ENCODE results near the gene MUTYH.

Gene MUTYH

DNA sequence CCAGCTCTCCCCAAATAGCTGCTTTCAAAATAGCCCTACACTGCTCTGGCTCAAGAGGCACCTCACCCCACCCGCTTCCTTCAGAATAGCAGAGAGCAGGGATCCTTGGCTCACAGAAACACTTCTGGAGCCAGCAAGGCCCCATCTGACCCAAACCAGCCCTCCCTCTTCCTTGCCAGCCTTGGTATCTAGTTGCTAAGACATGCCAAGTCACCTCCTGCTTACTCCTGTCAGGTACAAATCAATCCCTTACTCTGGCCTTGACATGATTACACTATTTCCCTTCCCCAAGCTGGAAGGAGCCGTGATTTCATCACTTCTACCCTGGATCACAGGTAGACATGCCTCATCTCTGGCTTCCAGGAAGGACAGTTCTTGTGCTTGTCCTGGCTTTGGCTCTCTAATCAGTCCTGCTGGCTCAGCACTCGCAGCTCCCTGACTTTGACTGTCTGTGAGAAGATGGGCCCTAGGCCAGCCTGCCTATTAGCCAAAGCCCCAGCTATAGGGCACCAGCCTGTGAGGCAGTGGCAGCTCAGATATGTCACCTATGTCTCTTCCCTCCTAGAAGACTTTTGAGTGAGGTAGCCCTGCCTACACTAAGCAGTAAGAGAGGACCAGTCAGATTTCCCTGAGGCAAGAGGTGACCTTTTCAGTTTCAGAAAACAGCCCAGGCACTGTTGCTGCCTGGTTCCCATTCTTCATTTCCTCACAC is 8.9 kb upstream of the MUTYH start:
- no peak for DNase-seq (ENCODE audit: low read depth)

DNA sequence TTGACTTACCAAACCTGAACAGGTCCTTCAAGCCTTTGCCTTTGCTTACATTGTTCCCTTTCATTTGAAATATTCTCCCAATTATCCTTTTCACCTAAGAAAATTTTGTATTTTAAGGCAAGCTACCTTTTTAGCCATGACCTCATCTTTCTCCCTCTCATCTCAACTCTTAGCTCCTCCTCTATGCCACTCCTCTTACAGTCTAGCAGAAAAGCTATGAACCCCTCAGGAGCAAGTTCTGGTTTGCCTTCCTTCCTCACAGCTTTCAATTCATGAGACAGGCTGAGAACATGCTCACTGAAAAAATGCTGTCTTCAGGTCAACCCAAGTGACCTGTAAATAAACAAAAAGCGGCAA is 8.3 kb upstream of the MUTYH start:
- DNase-seq (ENCODE audit: low read depth): no peak

GRCh38 chr1:45348020-45348419 is 7.8 kb upstream of the MUTYH start:
- DNase-seq (ENCODE audit: low read depth): no peak

DNA sequence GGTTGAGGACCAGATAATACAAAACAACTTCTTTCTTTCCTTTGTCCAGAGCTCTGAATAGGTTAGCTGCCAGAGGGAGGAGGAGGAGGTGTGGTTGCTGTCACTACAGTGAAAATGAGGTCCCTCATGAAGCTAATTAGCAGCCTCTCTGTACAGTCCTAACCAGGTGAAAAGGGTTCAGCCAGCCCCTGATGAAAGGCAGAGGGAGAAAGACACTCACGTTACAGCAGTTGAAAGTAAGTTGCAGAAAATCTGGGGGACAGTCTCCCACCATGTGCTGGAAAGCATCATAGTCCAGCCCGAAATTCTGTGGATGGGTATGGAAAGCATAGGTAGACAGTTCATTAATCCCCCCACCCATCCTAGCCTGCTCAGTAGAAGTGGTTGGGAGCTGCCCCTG is 6.2 kb upstream of the MUTYH start:
- no peak for DNase-seq (ENCODE audit: low read depth)

DNA sequence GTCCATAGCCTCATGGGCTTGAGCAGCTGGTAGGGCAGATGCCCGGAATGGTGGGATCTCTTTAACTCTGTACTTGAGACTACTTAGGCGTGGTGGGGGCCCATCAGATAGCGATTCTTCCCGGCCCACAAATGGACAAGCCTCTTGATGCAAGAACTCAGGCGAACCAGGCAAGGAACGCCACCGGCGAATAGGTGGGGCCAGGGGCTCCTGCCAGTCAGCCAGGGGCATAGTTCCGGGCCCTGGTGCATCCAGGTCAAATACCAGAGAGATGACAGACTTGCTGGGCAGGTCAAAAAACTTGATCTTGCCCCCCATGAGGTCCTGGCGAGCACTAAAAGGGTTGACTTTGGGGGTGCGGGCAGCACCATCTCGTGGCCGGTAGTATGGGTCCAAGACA is 4.8 kb upstream of the MUTYH start:
- no peak for DNase-seq (ENCODE audit: low read depth)

DNA sequence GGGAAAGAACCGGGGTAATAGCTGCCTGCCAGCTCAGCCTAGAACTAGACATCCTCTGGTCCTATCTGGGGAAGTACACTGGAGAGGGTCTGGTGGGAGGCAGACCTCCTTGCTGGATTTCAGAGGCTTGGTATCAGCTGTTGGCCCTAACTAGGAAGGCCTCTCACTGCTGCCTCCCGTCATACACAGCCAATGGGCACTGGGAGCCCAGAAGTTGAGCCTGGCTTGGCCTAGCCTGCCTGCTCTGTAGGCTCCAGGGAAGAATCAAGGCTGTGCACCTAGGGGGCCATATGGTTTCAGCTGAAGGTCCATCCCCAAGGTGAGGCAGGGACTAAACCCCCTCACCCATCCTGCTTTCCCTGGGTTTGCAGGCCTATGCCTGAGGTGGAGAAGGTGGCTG is 4.3 kb upstream of the MUTYH start:
- no peak for DNase-seq (ENCODE audit: low read depth)

GRCh38 chr1:45340816-45341466 is 701 bp upstream of the MUTYH start:
- no peak for DNase-seq (ENCODE audit: low read depth)

DNA sequence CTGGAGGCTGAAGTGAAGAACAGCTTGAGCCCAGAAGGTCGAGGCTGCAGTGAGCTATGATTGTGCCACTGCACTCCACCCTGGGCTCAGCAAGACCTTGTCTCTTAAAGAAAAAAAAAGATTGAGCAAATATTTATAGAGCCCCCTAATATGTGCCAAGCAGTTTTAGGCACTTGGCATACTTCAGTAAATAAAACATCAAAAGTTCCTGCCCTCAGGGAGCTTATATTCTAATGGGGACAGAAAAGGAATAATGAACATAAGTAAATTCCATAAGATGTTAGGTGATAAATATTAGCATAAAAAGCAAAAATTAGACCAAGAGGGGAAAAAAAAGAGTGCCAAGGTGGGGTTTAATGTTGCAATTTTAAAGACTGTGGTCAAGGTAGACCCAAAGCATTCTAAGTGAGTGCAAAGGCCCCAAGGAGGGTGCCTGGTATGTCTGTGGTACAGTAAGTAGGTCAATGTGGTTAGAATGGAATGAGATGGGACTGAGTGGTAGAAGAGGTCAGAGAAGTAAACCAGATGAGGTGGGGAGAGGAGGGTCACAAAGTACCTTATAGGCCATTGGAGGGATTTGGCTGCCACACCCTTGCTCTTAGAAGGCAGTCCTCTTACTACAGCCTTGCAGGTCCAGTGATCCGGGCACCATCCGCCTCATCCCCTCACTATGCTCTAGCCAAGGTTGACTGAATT is 2.5 kb downstream of the MUTYH start:
- DNase-seq (ENCODE audit: low read depth): no peak

- no peak for DNase-seq (ENCODE audit: low read depth)
Measured at GRCh38 chr1:45335855-45336324, 4.3 kb downstream of the MUTYH start.

DNA sequence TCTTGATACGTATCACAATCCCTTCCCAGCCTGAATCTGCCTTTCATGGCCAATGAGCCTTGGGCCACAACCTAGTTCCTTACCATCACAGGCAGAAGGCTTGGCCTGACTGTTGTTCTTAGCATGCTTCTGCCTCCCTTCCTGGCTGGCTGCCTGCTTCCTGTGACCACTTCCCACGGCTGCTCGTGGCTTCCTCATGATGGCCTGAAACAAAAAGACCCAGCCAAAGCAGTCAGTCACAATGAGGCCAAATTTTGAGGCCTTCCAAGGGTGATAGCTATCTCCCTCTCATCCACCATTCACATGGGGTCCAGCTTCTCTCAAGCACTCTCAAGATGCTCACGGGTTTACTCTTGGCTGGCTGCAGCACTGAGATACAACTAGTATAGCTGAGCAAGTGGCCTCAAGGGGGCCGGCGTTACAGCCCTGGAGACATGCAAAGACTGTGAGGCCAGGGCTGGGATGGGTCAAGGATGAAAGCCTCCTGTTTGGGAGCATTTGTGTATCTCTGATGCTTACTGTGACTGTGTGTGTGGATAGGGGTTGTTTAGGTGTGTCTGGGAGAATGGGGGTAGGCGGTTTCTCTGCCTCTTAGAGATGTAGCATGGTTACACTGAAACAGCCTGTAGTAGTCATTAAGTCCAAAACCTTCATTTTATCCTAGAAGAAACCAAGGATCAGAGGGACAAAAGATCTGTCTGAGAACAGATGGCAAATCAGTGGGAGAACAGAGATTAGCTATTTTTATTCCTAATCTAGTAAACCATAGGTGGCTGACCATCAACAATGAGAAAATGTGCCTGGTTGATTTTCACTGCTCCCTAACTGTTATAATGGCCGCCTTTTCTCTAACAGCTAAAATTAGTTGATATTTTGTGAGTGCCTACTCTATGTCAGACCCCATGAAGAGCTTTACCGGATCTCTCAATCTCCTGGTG is 5.7 kb downstream of the MUTYH start:
- DNase-seq (ENCODE audit: low read depth): no peak

DNA sequence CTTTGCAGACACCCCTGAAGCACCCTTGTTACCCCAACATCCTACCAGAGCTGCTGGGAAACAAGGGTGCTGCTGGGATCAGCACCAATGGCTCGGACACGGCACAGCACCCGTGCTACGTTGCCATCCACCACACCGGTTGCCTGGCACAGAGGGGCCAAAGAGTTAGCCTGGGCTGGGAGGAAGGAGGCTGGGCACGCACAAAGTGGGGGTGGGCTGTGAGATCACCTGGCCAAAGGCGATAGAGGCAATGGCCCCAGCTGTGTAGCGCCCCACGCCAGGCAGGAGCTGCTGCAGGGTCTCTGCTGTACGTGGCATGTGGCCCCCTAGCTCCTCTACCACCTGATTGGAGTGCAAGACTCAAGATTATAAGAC is 7.9 kb downstream of the MUTYH start:
- DNase-seq (ENCODE audit: low read depth): no peak

DNA sequence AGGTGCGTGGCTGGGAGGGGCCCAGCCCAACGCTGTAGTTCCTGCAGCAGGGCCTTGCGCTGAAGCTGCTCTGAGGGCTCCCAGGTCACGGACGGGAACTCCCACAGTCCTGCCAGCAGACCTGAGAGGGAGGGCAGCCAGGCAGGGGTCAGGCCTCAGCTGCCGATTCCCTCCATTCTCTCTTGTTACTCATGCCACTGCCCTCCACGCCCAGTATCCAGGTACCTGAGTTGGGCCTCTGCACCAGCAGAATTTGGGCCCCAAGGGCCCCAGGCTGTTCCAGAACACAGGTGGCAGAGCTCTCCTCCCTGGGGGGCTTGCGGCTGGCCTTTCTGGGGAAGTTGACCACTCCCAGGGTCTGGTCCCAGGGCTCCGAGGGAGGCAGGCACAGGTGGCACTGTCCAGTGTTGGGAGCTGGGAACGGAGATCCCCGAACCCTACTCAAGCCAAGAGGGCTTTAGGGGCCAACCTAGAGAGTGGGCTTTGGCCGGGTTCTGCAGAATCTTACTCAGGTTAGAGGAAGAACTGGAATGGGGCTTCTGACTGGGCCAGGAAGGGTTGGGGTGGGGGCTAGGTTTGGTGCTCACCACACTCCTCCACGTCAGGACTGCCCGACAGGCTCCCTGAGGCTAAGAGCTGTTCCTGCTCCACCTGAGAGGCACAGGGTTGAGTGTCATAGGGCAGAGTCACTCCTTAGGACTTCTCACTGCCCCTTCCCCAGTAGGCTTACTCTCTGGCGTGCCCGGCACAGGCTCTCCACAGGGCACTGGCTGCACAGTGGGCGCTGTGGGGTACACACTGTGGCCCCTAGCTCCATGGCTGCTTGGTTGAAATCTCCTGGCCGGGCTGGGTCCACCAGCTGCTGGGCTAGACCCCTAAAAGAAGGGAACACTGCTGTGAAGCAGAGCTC is 8.5 kb downstream of the MUTYH start:
- no peak for DNase-seq (ENCODE audit: low read depth)

GRCh38 chr1:45329445-45329844 is 10.8 kb downstream of the MUTYH start:
- no peak for DNase-seq (ENCODE audit: low read depth)

- no peak for DNase-seq (ENCODE audit: low read depth)
Measured at GRCh38 chr1:45328680-45329079, 11.6 kb downstream of the MUTYH start.

- DNase-seq (ENCODE audit: low read depth): no peak
Measured at GRCh38 chr1:45327644-45328515, 12.4 kb downstream of the MUTYH start.

DNA sequence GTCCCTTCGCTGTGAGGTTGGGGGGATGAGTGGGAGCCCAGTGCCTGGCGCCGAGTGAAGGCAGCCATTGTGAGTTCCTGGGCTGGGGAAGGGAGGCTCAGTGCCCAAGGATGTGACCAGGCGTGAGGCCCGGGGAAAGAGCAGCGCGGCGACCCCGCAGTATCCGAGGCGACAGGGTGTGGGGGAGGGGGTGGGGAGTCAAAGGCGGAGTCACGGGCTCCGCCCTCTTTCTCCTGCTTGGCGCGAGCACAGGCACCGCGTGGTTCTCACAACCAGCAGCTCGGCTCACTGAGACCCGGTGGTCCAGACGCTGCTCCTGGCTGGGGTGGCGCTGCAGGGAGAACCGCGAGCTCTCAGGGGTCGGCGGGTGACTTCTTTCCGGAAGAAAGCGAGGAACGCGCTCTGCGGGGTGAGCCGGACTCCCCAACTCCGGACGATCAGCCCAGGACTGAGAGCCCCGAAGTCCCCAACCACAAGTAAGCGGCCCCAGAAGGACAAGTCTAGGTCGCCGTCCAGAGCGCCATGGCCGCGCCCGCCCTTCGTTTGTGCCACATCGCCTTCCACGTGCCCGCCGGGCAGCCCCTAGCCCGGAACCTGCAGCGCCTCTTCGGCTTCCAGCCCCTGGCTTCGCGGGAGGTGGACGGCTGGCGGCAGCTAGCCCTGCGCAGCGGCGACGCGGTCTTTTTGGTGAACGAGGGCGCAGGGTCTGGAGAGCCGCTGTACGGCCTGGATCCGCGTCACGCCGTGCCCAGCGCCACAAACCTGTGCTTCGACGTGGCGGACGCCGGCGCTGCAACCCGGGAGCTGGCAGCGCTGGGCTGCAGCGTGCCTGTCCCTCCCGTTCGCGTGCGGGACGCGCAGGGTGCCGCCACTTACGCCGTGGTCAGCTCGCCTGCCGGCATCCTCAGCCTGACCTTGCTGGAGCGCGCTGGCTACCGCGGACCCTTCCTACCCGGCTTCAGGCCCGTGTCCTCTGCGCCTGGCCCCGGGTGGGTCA is 13.3 kb downstream of the MUTYH start, which contains the start of gene HPDL:
Gene HPDL (plus strand): TSS at position 269 of the 997 bp plus-strand sequence. CDS start 254 bp downstream, at position 523.
- no peak for DNase-seq (ENCODE audit: low read depth)

DNA sequence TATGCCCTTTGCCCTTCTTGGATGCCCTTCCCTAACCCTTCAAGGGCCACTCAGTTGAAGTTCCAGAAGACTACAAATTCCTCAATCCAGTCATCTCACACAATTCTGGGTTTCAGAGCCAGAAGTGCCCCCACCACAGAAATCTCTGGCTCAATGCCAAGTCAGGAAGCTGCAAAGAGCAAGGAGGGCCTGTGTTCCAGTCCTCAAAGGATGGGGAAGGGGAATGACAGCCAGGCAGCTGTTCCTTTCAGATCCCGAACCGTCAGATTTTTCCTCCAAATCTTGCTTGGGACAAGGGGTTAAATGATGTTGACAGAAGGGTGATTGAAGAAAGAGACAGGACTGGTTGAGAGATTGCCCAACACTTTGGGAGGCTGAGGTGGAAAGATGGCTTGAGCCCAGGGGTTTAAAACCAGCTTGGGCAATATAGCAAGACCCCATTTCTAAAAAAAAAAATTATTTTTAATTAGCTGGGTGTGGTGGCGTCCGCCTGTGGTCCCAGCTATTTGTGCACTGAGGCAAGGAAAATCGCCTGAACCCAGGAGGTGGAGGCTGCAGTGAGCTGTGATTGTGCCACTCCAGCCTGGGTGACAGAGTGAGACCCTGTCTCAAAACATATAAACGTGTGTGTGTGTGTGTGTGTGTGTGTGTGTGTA is 14.3 kb downstream of the MUTYH start:
- DNase-seq (ENCODE audit: low read depth): no peak

DNA sequence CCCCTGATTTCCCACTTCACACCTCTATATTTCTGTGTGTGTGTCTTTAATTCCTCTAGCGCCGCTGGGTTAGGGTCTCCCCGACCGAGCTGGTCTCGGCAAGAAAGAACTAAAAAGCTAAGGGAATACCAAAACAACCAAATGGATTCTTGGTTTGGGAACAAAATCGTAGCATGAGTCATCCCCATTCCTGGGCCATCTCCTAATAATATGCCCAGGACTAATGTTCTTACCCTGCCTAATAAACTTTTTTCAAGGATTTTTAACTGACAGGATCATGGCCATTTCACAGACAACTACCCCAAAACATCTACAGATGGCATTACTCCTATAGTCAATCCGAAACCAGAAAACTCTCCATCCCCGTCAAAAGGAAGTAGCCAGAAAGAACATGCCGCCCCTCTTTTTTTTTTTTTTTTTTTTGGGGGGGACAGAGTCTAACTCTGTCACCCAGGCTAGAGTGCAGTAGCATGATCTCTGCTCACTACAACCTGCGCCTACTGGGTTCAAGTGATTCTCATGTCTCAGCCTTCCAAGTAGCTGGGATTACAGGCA is 17.7 kb downstream of the MUTYH start:
- DNase-seq (ENCODE audit: low read depth): no peak
